MM.1S (cell line): ENCODE results near the gene CYSLTR2.

ENCODE experiments used
- DNase-seq: peaks from one replicate; pipeline ENCODE4 v3.0.0-alpha.2; 2015
- H2AFZ ChIP-seq: fragments of 300-600 bp; sonication (generic); 2 replicates; pipeline ENCODE4 v1.6.0; 2016; ENCODE audit warnings: antibody characterized with exemption, low read length
- H3F3A ChIP-seq: fragments of 300-600 bp; sonication (generic); 2 replicates; pipeline ENCODE4 v1.6.1; 2016; ENCODE audit warnings: mild to moderate bottlenecking, antibody characterized with exemption, low read length, moderate library complexity, mixed read lengths; ENCODE audit not compliant: insufficient read depth
- H3K27ac ChIP-seq: fragments of 300-600 bp; sonication (generic); 2 replicates; pipeline ENCODE4 v1.5.1; 2016; ENCODE audit warnings: mild to moderate bottlenecking, low read length
- H3K27me3 ChIP-seq: fragments of 300-600 bp; sonication (generic); replicated peaks from 2 replicates; pipeline ENCODE4 v1.6.0; 2016; ENCODE audit warnings: low read length; ENCODE audit not compliant: insufficient read depth
- H3K36me3 ChIP-seq: fragments of 300-600 bp; sonication (generic); replicated peaks from 2 replicates; pipeline ENCODE4 v1.6.1; 2016; ENCODE audit warnings: mild to moderate bottlenecking, low read length, mixed read lengths; ENCODE audit not compliant: insufficient read depth
- H3K4me1 ChIP-seq: fragments of 300-600 bp; sonication (generic); 2 replicates; pipeline ENCODE4 v1.6.1; 2016; ENCODE audit warnings: low read length, mixed read lengths
- H3K4me2 ChIP-seq: fragments of 300-600 bp; sonication (generic); 2 replicates; pipeline ENCODE4 v1.6.0; 2016; ENCODE audit warnings: low read depth, low read length
- H3K4me3 ChIP-seq: fragments of 300-600 bp; sonication (generic); 2 replicates; pipeline ENCODE4 v1.5.1; 2016; ENCODE audit warnings: low read length, mixed read lengths
- H3K79me2 ChIP-seq: fragments of 300-600 bp; sonication (generic); 2 replicates; pipeline ENCODE4 v1.6.1; 2016; ENCODE audit warnings: mixed run types, low read length, mixed read lengths
- H3K9ac ChIP-seq: fragments of 300-600 bp; sonication (generic); 2 replicates; pipeline ENCODE4 v1.6.1; 2016; ENCODE audit warnings: low read length, mixed read lengths
- H3K9me2 ChIP-seq: fragments of 300-600 bp; sonication (generic); replicated peaks from 2 replicates; pipeline ENCODE4 v1.6.1; 2016; ENCODE audit warnings: mild to moderate bottlenecking, low read length, mixed read lengths; ENCODE audit not compliant: insufficient read depth
- H3K9me3 ChIP-seq: fragments of 300-600 bp; sonication (generic); replicated peaks from 2 replicates; pipeline ENCODE4 v1.6.1; 2016; ENCODE audit warnings: mild to moderate bottlenecking, low read length, mixed read lengths; ENCODE audit not compliant: insufficient read depth
- H4K20me1 ChIP-seq: fragments of 300-600 bp; sonication (generic); 2 replicates; pipeline ENCODE4 v1.6.1; 2016; ENCODE audit warnings: mild to moderate bottlenecking, low read length, moderate library complexity, mixed read lengths; ENCODE audit not compliant: insufficient read depth
- CTCF ChIP-seq: fragments of 300-600 bp; sonication (generic); IDR thresholded peaks from 2 replicates; pipeline ENCODE4 v1.5.1; 2016; ENCODE audit warnings: antibody characterized with exemption, low read length, mixed read lengths
- EZH2 ChIP-seq: fragments of 300-600 bp; sonication (generic); optimal IDR thresholded peaks from 2 replicates; pipeline ENCODE3; 2017; ENCODE audit warnings: low read depth, mild to moderate bottlenecking, antibody characterized with exemption, low read length, mixed read lengths
- EZH2phosphoT487 ChIP-seq: fragments of 300-600 bp; sonication (generic); IDR thresholded peaks from 2 replicates; pipeline ENCODE4 v1.6.1; 2018; ENCODE audit warnings: antibody characterized with exemption, low read length

Gene CYSLTR2

GRCh38 chr13:48680756-48681392 is 27.1 kb downstream of the CYSLTR2 start:
- no peaks in the 10 kb centered on the region for H3K9me2 ChIP-seq
- no peaks in the 10 kb centered on the region for H3K27me3 ChIP-seq
- no peak overlapping the region for H3K4me3 ChIP-seq
- H3F3A ChIP-seq = no peaks in the 10 kb centered on the region
- H3K9me3 ChIP-seq = no peaks in the 10 kb centered on the region
- H3K27ac ChIP-seq = no peak overlapping the region
- no peaks in the 10 kb centered on the region for H3K36me3 ChIP-seq
- no peak overlapping the region for H2AFZ ChIP-seq
- no peak overlapping the region for H3K4me2 ChIP-seq
- no peaks in the 10 kb centered on the region for H3K79me2 ChIP-seq
- no peak for DNase-seq
- H3K9ac ChIP-seq = no peak overlapping the region
- TF ChIP-seq EZH2 (no peak), EZH2phosphoT487 (no peak), CTCF (no peak)
- H3K4me1 ChIP-seq = no peaks in the 10 kb centered on the region
- H4K20me1 ChIP-seq = no peaks in the 10 kb centered on the region

GRCh38 chr13:48681905-48682304 is 28.2 kb downstream of the CYSLTR2 start:
- H2AFZ ChIP-seq = no peak overlapping the region
- no peaks in the 10 kb centered on the region for H3K79me2 ChIP-seq
- H3K27ac ChIP-seq = no peak overlapping the region
- no peak overlapping the region for H3K4me2 ChIP-seq
- H3K9me2 ChIP-seq = no peaks in the 10 kb centered on the region
- no peak for TF ChIP-seq EZH2
- TF ChIP-seq CTCF = no peak
- no peak for TF ChIP-seq EZH2phosphoT487
- H3K4me1 ChIP-seq = no peaks in the 10 kb centered on the region
- DNase-seq = no peak
- H4K20me1 ChIP-seq = no peaks in the 10 kb centered on the region
- no peak overlapping the region for H3K9ac ChIP-seq
- no peaks in the 10 kb centered on the region for H3K27me3 ChIP-seq
- no peaks in the 10 kb centered on the region for H3K9me3 ChIP-seq
- no peaks in the 10 kb centered on the region for H3K36me3 ChIP-seq
- no peak overlapping the region for H3K4me3 ChIP-seq
- H3F3A ChIP-seq = no peaks in the 10 kb centered on the region

- Histone ChIP-seq H3K4me2 (no peak overlapping the region), H3K9me3 (no peaks in the 10 kb centered on the region), H3F3A (no peaks in the 10 kb centered on the region), H2AFZ (no peak overlapping the region), H4K20me1 (no peaks in the 10 kb centered on the region), H3K4me1 (no peaks in the 10 kb centered on the region), H3K4me3 (no peak overlapping the region), H3K9me2 (no peaks in the 10 kb centered on the region), H3K36me3 (no peaks in the 10 kb centered on the region), H3K9ac (no peak overlapping the region), H3K79me2 (no peaks in the 10 kb centered on the region), H3K27me3 (no peaks in the 10 kb centered on the region), H3K27ac (no peak overlapping the region)
- TF ChIP-seq EZH2phosphoT487 (no peak), CTCF (no peak), EZH2 (no peak)
- DNase-seq = no peak
Observed at GRCh38 chr13:48682436-48682835, 28.7 kb downstream of the CYSLTR2 start.
